ENCODE data around the gene FNDC5. TPM values are rescaled to one million over a fixed set of nuclear protein-coding genes. Genes with fewer than 3 reads are reported as not detected.

The FNDC5 gene
- total RNA-seq, 1 experiment from 2014 or later = 4.5 TPM

- H3K27ac ChIP-seq (ENCODE audit: insufficient read length, low read depth, low read length) = no peak overlapping the region
- no peak overlapping the region for H3T11ph ChIP-seq (ENCODE audit: low read length)
- H2BK15ac ChIP-seq (ENCODE audit: low read depth, low read length) = no peak overlapping the region
- H3K36me3 Mint-ChIP-seq (ENCODE audit: insufficient read depth in 1 of 3, low read depth in 3 of 3) = peaks cover 18 to 46% (median 37%) of the 10 kb centered on the region in 3 experiments
- no peak overlapping the region for H2BK5ac ChIP-seq (ENCODE audit: insufficient read length, low read length)
- peaks cover 0 to 2% of the 10 kb centered on the region in 2 experiments; a peak in 1 of 5 replicates for H3K9me3 Mint-ChIP-seq
- H3K23ac ChIP-seq (ENCODE audit: insufficient read length, low read depth, low read length) = no peak overlapping the region
- H4K91ac ChIP-seq (ENCODE audit: insufficient read length, low read depth, low read length) = no peak overlapping the region
- H3K4me2 ChIP-seq (ENCODE audit: insufficient read depth, insufficient read length, low read length) = no peak overlapping the region
- H4K20me1 ChIP-seq (ENCODE audit: control insufficient read depth, insufficient read depth, insufficient read length) = no peaks in the 10 kb centered on the region
- H3K4ac ChIP-seq (ENCODE audit: low read depth, low read length) = no peak overlapping the region
- DNase-seq = no peak
- no peak overlapping the region for H3K14ac ChIP-seq (ENCODE audit: insufficient read depth, low read length)
- no peaks in the 10 kb centered on the region for H3K9me3 ChIP-seq (ENCODE audit: control insufficient read depth, low read depth, low read length)
- no peak overlapping the region for H2AFZ ChIP-seq (ENCODE audit: low read length)
- H3K79me1 ChIP-seq (ENCODE audit: insufficient read depth, low read depth, low read length, poor library complexity, severe bottlenecking) = no peaks in the 10 kb centered on the region
- H2BK12ac ChIP-seq (ENCODE audit: insufficient read length, low read depth, low read length) = no peak overlapping the region
- H2BK120ac ChIP-seq (ENCODE audit: low read depth, low read length, poor library complexity, severe bottlenecking) = no peak overlapping the region
- no peak for TF ChIP-seq CTCF (conservative IDR thresholded peaks at IDR 0.05)
- H4K5ac ChIP-seq (ENCODE audit: insufficient read length, low read depth, low read length) = no peak overlapping the region
- no peak overlapping the region for H3K27ac Mint-ChIP-seq
- no peaks in the 10 kb centered on the region for H3K4me1 ChIP-seq (ENCODE audit: insufficient read depth, low read length)
- H3K4me1 Mint-ChIP-seq = peaks cover 0 to 3% of the 10 kb centered on the region in 2 experiments; a peak in 3 of 4 replicates
- WGBS (ENCODE audit: extremely low coverage, insufficient read length, low lambda C conversion rate) = no CpG with 5 or more reads among the region's 2 CpGs
- H3K56ac ChIP-seq (ENCODE audit: insufficient read length, low read depth, low read length) = no peak overlapping the region
- no peak overlapping the region for H3K4me3 Mint-ChIP-seq
- no peak overlapping the region for H4K8ac ChIP-seq (replicated peaks; ENCODE audit: insufficient read length, low read depth, low read length)
- no peaks in the 10 kb centered on the region for H3K23me2 ChIP-seq (ENCODE audit: insufficient read length, low read depth, low read length, poor library complexity, severe bottlenecking)
- H3K79me2 ChIP-seq (ENCODE audit: insufficient read depth, low read length) = no peaks in the 10 kb centered on the region
- no peak overlapping the region for H3K9ac ChIP-seq (ENCODE audit: extremely low read depth, insufficient read length, low read length)
- H2AK5ac ChIP-seq (ENCODE audit: insufficient read length, low read length) = no peak overlapping the region
- H3K27me3 ChIP-seq (ENCODE audit: insufficient read depth, low read length) = no peaks in the 10 kb centered on the region
- no peaks in the 10 kb centered on the region for H3K27me3 Mint-ChIP-seq (ENCODE audit: low read depth)
- no peak overlapping the region for H2BK20ac ChIP-seq (ENCODE audit: low read depth, low read length, poor library complexity, severe bottlenecking)
- H3K18ac ChIP-seq (ENCODE audit: insufficient read length, low read depth, low read length) = no peak overlapping the region
Observed at GRCh38 chr1:32848354-32849063, 22.2 kb downstream of the FNDC5 start.
